Gastroesophageal sphincter (tissue), 4 donors: ENCODE measurements around the gene APBB3. TPM values are rescaled to one million over a fixed set of nuclear protein-coding genes. Genes with fewer than 3 reads are reported as not detected.

ENCODE experiments used
- ATAC-seq: fragments of 150-250 bp; one replicate; pipeline ENCODE4 v1.9.1; 2016; ENCODE audit warnings: mild to moderate bottlenecking, moderate library complexity
- H3K27ac ChIP-seq, 4 donors: fragments of 200-600 bp; sonication (generic) in 3 of 4; 1 replicate in 3 of 4; 2 replicates in 1 of 4; pipeline ENCODE4 v1.5.1; 2016 to 2019
- H3K27me3 ChIP-seq: fragments of 200-600 bp; sonication (generic); one replicate; pipeline ENCODE4 v1.5.1; 2019
- H3K36me3 ChIP-seq, 2 donors: fragments of 200-600 bp; sonication (generic); one replicate each; pipeline ENCODE4 v1.5.1; 2019; ENCODE audit warnings: control low read depth in 1 of 2
- H3K4me1 ChIP-seq, 3 donors: fragments of 200-600 bp; sonication (generic); 1 replicate in 2 of 3; 2 replicates in 1 of 3; pipeline ENCODE4 v1.5.1; 2016 to 2019; ENCODE audit warnings: control low read depth in 2 of 3
- H3K4me3 ChIP-seq, 2 donors: fragments of 200-600 bp; sonication (generic); one replicate each; pipeline ENCODE4 v1.5.1; 2019; ENCODE audit warnings: mild to moderate bottlenecking in 1 of 2, moderate library complexity in 1 of 2
- H3K9me3 ChIP-seq, 3 donors: fragments of 200-600 bp; sonication (generic); one replicate each; pipeline ENCODE4 v1.5.1; 2017 to 2019; ENCODE audit warnings: control low read depth in 2 of 3
- CTCF ChIP-seq, 4 experiments: fragments of 200-600 bp in 2 of 4; fragments of 450-650 bp in 2 of 4; sonication (generic) in 1 of 4; IDR thresholded peaks; one replicate each; pipeline ENCODE4 v1.5.1; 2017 to 2019; ENCODE audit warnings: antibody characterized with exemption in 4 of 4, mild to moderate bottlenecking in 2 of 4, moderate library complexity in 2 of 4
- EP300 ChIP-seq: sonication (generic); formaldehyde crosslinking; IDR thresholded peaks from one replicate; pipeline ENCODE4 v1.6.1; 2017; ENCODE audit warnings: antibody characterized with exemption, mild to moderate bottlenecking
- POLR2A ChIP-seq, 2 donors: fragments of 450-650 bp; IDR thresholded peaks; one replicate each; pipeline ENCODE4 v1.6.1; 2017; ENCODE audit warnings: antibody characterized with exemption in 2 of 2, mild to moderate bottlenecking in 2 of 2, moderate library complexity in 1 of 2
- POLR2AphosphoS5 ChIP-seq: sonication (generic); formaldehyde crosslinking; IDR thresholded peaks from one replicate; pipeline ENCODE4 v1.6.1; 2017; ENCODE audit warnings: antibody characterized with exemption
- WGBS, 2 donors: methylation state at CpG; one replicate each; pipeline ENCODE4 v1.1.5; 2018; ENCODE audit warnings: low coverage in 1 of 2; 5-methylcytosine and 5-hydroxymethylcytosine counted together
- total RNA-seq, 4 donors: library from RNA; depleted of rRNA; stranded (reverse); fragments of >200 nt; gene quantifications; one replicate each; pipeline ENCODE4 v1.1.0, GENCODE V29; 2016

The APBB3 gene
- total RNA-seq, 4 donors from 2014 or later, result 9.7 to 25.1 (median 17.5) TPM

- TF ChIP-seq POLR2A (IDR thresholded peaks at IDR 0.05) (no peak), EP300 (no peak), CTCF (IDR thresholded peaks at IDR 0.05) (no peak), POLR2AphosphoS5 (no peak)
- Histone ChIP-seq H3K36me3 (peaks cover 0 to 49% of the 10 kb centered on the region in 2 donors), H3K9me3 (no peaks in the 10 kb centered on the region), H3K27ac (peak overlapping the region in 3 of 4 donors; percentile 52 to 64 (median 60)), H3K4me1 (peaks cover 0 to 60% (median 24%) of the 10 kb centered on the region in 3 donors), H3K27me3 (no peaks in the 10 kb centered on the region), H3K4me3 (no peak overlapping the region)
- 100% methylated on average over 1 of the region's 1 CpG for WGBS, 2 donors
- ATAC-seq, result no peak
These were observed 6.1 kb upstream of the APBB3 start for GRCh38 chr5:140570488-140570887.

- H3K36me3 ChIP-seq, result peaks cover 0 to 49% of the 10 kb centered on the region in 2 donors
- no peak overlapping the region for H3K4me3 ChIP-seq
- WGBS, 2 donors, result 92 to 100% methylated on average over 1 to 2 of the region's 4 CpGs
- no peaks in the 10 kb centered on the region for H3K9me3 ChIP-seq
- H3K4me1 ChIP-seq, result peaks cover 0 to 64% (median 27%) of the 10 kb centered on the region in 3 donors
- H3K27ac ChIP-seq, result peak overlapping the region in 3 of 4 donors; percentile 52 to 64 (median 60)
- TF ChIP-seq CTCF (IDR thresholded peaks at IDR 0.05), result no peak
- no peak for TF ChIP-seq POLR2A (IDR thresholded peaks at IDR 0.05)
- TF ChIP-seq EP300, result no peak
- TF ChIP-seq POLR2AphosphoS5, result no peak
- no peak for ATAC-seq
- no peaks in the 10 kb centered on the region for H3K27me3 ChIP-seq
These were observed 5.7 kb upstream of the APBB3 start for GRCh38 chr5:140570058-140570457.

- Histone ChIP-seq H3K4me3 (no peak overlapping the region), H3K9me3 (no peaks in the 10 kb centered on the region), H3K4me1 (peaks cover 0 to 65% (median 27%) of the 10 kb centered on the region in 3 donors), H3K36me3 (peaks cover 0 to 49% of the 10 kb centered on the region in 2 donors), H3K27ac (peak overlapping the region in 3 of 4 donors; percentile 52 to 64 (median 60)), H3K27me3 (no peaks in the 10 kb centered on the region)
- WGBS, 2 donors, result 64 to 68% methylated on average over 4 of the region's 4 CpGs
- no peak for TF ChIP-seq POLR2AphosphoS5
- no peak for TF ChIP-seq EP300
- TF ChIP-seq CTCF (IDR thresholded peaks at IDR 0.05), result no peak
- no peak for TF ChIP-seq POLR2A (IDR thresholded peaks at IDR 0.05)
- ATAC-seq, result no peak
These were observed 4.8 kb upstream of the APBB3 start for GRCh38 chr5:140569197-140569596.

- H3K36me3 ChIP-seq, result peaks cover 0 to 49% of the 10 kb centered on the region in 2 donors
- H3K27ac ChIP-seq, result peak overlapping the region in 3 of 4 donors; percentile 52 to 64 (median 60)
- H3K9me3 ChIP-seq, result no peaks in the 10 kb centered on the region
- H3K4me3 ChIP-seq, result no peak overlapping the region
- no peaks in the 10 kb centered on the region for H3K27me3 ChIP-seq
- no peak for TF ChIP-seq CTCF (IDR thresholded peaks at IDR 0.05)
- no peak for TF ChIP-seq POLR2AphosphoS5
- no peak for TF ChIP-seq EP300
- no peak for TF ChIP-seq POLR2A (IDR thresholded peaks at IDR 0.05)
- peaks cover 0 to 70% (median 28%) of the 10 kb centered on the region in 3 donors for H3K4me1 ChIP-seq
- no peak for ATAC-seq
- no CpG with 5 or more reads among the region's 2 CpGs for WGBS, 2 donors
These were observed 4.2 kb upstream of the APBB3 start for GRCh38 chr5:140568443-140569063.

GRCh38 chr5:140567871-140568270 lies 3.5 kb upstream of the APBB3 start:
- TF ChIP-seq EP300 (no peak), POLR2A (IDR thresholded peaks at IDR 0.05) (no peak), POLR2AphosphoS5 (no peak), CTCF (IDR thresholded peaks at IDR 0.05) (no peak)
- ATAC-seq, result no peak
- H3K27me3 ChIP-seq, result no peaks in the 10 kb centered on the region
- no peak overlapping the region for H3K4me3 ChIP-seq
- WGBS, 2 donors, result no CpG with 5 or more reads among the region's 13 CpGs
- H3K4me1 ChIP-seq, result peaks cover 0 to 77% (median 35%) of the 10 kb centered on the region in 3 donors
- H3K9me3 ChIP-seq, result no peaks in the 10 kb centered on the region
- H3K27ac ChIP-seq, result no peak overlapping the region
- H3K36me3 ChIP-seq, result peaks cover 0 to 49% of the 10 kb centered on the region in 2 donors
